Gastroesophageal sphincter (tissue), 3 donors: ENCODE measurements around the gene CUX1.

Source experiments
- POLR2A ChIP-seq, 2 donors: fragments of 450-650 bp; IDR thresholded peaks; one replicate each; pipeline ENCODE4 v1.6.1; 2017; ENCODE audit warnings: antibody characterized with exemption in 2 of 2, mild to moderate bottlenecking in 2 of 2, moderate library complexity in 1 of 2
- TF ChIP-seq, protein P1 (sequence below), 4 experiments: fragments of 200-600 bp in 2 of 4; fragments of 450-650 bp in 2 of 4; sonication (generic) in 1 of 4; IDR thresholded peaks; one replicate each; pipeline ENCODE4 v1.5.1; 2017 to 2019; ENCODE audit warnings: antibody characterized with exemption in 4 of 4, mild to moderate bottlenecking in 2 of 4, moderate library complexity in 2 of 4

DNA sequence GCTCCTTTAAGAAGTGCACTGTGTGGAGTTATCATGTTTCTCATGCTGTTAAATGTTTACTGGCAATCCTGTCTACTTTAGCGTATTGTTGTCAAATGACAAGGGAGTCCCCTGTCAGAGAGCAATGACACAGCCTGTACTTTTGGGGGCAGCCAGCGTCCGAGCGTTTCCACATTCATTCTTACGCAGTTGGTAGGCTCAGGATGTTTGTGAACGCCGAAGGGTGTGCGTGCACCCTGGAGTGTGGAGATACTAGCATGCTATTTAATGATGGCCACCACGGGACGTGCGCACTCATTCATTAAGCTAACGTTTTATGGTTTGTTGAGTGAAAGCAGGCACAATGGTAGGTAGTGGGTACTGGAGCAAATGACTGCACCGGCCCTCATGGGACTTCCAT lies 48.0 kb downstream of the CUX1 start:
- TF ChIP-seq, protein P1, sequence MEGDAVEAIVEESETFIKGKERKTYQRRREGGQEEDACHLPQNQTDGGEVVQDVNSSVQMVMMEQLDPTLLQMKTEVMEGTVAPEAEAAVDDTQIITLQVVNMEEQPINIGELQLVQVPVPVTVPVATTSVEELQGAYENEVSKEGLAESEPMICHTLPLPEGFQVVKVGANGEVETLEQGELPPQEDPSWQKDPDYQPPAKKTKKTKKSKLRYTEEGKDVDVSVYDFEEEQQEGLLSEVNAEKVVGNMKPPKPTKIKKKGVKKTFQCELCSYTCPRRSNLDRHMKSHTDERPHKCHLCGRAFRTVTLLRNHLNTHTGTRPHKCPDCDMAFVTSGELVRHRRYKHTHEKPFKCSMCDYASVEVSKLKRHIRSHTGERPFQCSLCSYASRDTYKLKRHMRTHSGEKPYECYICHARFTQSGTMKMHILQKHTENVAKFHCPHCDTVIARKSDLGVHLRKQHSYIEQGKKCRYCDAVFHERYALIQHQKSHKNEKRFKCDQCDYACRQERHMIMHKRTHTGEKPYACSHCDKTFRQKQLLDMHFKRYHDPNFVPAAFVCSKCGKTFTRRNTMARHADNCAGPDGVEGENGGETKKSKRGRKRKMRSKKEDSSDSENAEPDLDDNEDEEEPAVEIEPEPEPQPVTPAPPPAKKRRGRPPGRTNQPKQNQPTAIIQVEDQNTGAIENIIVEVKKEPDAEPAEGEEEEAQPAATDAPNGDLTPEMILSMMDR (IDR thresholded peaks at IDR 0.05): no peak
- TF ChIP-seq POLR2A (IDR thresholded peaks at IDR 0.05): no peak
